SU-DHL-6 (cell line): ENCODE measurements around the gene PHF20.

ENCODE experiments used
- EZH2phosphoT487 ChIP-seq: fragments of 200-600 bp; sonication (generic), shearing (Covaris generic); conservative IDR thresholded peaks from 2 replicates; pipeline ENCODE4 v1.6.1; 2018; ENCODE audit warnings: mild to moderate bottlenecking, antibody characterized with exemption, low read length, moderate library complexity, mixed read lengths
- TF ChIP-seq, protein P1 (sequence below): fragments of 200-600 bp; sonication (generic); IDR thresholded peaks from one replicate; pipeline ENCODE4 v1.5.1; 2017; ENCODE audit warnings: antibody characterized with exemption, mild to moderate bottlenecking, low read length, moderate library complexity; ENCODE audit not compliant: insufficient read depth, poor library complexity, severe bottlenecking

DNA sequence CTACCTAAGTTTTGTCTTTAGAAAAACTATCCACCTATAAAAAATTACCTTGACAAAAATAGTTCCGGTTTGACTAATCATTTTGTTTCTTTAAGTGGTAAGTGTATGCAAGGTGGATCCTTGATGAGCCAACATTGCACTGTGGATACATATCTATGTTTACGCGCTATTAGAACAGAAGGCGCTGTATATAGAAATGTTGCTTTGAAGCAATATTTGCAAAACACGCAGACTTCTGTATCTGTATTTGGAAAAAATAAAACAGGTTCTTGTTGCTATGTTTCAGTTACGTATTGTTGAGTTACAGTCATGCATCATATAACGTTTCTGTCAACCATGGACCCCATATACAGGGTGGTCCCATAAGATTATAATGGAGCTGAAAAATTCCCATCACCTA, 178.3 kb downstream of the PHF20 start:
- TF ChIP-seq, protein P1, sequence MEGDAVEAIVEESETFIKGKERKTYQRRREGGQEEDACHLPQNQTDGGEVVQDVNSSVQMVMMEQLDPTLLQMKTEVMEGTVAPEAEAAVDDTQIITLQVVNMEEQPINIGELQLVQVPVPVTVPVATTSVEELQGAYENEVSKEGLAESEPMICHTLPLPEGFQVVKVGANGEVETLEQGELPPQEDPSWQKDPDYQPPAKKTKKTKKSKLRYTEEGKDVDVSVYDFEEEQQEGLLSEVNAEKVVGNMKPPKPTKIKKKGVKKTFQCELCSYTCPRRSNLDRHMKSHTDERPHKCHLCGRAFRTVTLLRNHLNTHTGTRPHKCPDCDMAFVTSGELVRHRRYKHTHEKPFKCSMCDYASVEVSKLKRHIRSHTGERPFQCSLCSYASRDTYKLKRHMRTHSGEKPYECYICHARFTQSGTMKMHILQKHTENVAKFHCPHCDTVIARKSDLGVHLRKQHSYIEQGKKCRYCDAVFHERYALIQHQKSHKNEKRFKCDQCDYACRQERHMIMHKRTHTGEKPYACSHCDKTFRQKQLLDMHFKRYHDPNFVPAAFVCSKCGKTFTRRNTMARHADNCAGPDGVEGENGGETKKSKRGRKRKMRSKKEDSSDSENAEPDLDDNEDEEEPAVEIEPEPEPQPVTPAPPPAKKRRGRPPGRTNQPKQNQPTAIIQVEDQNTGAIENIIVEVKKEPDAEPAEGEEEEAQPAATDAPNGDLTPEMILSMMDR, result no peak
- TF ChIP-seq EZH2phosphoT487, result no peak
